Brain pericyte (primary cell): ENCODE data around the gene PEG3.

Experiments used
- DNase-seq: peaks from one replicate; pipeline ENCODE4 v3.0.0-alpha.2; 2012; ENCODE audit warnings: low read depth, low spot score

The PEG3 gene

GRCh38 chr19:56808717-56809392 is 31.7 kb downstream of the PEG3 start:
- DNase-seq, result no peak

GRCh38 chr19:56806639-56807038 is 33.9 kb downstream of the PEG3 start:
- DNase-seq, result no peak
